HG02852 (cell line): Measurements from ENCODE around the gene CCNQ.

Experiments
- ATAC-seq: cut with Tn5 transposase; IDR thresholded peaks from one replicate; pipeline ENCODE4 v1.9.1; 2021; ENCODE audit warnings: mild to moderate bottlenecking, moderate library complexity; ENCODE audit not compliant: unreplicated experiment

Gene CCNQ

GRCh38 chrX:153599192-153600031 lies 473 bp upstream of the CCNQ start:
- ATAC-seq: peak; percentile 72

DNA sequence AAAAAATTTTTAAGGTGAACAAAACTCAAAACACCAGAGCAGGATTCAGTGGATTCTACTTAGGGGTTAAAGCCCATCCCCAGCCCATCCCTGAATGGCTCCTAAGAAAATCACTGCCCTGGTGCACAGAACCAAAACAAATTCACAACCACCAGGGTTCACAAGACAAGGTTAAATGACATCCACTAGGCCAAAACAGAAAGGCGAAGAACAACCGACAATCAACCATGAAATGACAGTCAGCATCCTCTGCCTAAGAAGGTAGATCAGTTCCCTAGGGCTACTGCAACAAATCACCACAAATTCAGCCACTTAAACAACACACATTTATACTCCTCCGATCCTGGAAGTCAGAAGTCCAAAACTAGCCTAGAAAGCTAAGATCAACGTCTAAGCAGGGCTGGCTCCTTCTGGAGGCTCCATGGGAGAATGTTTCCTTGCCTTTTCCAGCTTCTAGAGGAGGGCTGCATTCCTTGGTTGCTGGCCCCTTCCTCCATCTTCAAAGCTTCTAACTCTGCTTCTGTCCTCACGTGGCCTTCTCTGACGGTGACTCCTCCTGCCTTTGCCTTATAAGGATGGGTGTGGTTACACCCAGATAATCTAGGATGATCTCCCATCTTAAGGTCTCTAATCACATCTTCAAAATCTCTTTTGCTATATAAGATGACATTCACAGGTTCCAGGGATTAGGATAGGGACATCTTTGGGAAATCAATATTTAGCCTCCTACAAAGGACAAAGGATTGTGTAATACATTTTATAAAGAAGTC lies 1.8 kb downstream of the CCNQ start:
- no peak for ATAC-seq

GRCh38 chrX:153595859-153596857 lies 2.8 kb downstream of the CCNQ start:
- ATAC-seq: no peak

GRCh38 chrX:153595387-153595786 lies 3.6 kb downstream of the CCNQ start:
- ATAC-seq: no peak

GRCh38 chrX:153593811-153594500 lies 5.0 kb downstream of the CCNQ start:
- no peak for ATAC-seq

- ATAC-seq: no peak
Observed at GRCh38 chrX:153592966-153593688, 5.8 kb downstream of the CCNQ start.

- ATAC-seq: no peak
Observed at GRCh38 chrX:153592091-153592833, 6.7 kb downstream of the CCNQ start.

GRCh38 chrX:153590961-153591956 lies 7.7 kb downstream of the CCNQ start:
- ATAC-seq: no peak

- no peak for ATAC-seq
Observed at GRCh38 chrX:153588782-153589446, 10.0 kb downstream of the CCNQ start.

DNA sequence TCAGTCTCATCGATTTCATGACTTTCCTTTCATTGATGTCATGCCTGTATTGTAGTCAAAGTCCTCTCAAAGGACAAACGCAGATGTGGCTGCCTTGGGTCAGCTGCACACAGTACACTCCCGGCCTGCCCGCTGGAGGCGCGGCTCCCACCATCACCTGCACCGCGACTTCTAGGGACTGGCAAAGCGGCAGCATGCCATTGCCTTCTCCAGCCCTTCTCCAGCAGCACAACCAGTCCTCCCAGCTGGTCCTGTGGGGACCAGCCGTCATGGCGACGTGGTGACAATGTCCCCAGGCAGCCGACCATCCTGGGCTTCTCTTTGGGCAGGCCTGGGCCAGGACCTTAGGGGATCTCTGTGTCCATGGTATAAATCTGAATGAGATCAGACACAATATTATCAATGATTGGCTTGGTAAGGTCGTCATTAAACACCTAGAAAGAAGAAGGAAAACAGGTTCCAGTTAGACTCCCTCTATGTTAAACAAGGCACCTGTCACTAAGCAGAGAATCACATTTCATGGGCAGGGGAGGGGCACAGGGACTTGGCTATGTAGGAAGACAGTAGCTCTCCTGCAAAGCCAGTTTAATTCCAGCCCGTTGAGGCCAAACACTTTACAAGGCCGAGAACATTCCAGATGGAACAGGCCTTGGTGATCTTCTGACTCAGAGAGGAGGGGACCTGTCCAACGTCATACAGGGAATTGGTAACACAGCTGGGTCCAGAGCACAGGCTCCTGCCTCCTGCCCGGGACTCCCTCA lies 10.7 kb downstream of the CCNQ start:
- ATAC-seq: no peak

DNA sequence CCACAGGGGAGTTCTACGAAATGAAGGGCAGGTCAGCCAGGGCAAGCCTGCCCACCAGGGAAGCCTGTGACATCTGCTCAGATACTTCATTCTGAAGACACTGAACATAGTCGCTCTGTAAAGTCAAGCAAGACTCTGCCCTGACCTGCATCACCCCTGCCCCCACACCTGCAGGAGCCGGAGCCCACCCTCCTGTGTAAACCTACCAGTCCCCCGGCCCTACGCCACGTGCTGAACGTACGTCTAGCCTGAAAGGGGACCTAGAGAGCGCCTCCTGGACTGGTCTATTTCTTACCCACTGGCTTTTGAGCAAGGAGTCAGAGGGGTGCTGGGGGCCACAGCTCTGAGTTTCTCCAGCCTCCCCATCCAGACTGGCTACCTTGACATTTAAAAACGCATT lies 11.6 kb downstream of the CCNQ start:
- no peak for ATAC-seq

GRCh38 chrX:153585827-153586226 lies 13.1 kb downstream of the CCNQ start:
- ATAC-seq: no peak

GRCh38 chrX:153583433-153583832 lies 15.5 kb downstream of the CCNQ start:
- no peak for ATAC-seq

DNA sequence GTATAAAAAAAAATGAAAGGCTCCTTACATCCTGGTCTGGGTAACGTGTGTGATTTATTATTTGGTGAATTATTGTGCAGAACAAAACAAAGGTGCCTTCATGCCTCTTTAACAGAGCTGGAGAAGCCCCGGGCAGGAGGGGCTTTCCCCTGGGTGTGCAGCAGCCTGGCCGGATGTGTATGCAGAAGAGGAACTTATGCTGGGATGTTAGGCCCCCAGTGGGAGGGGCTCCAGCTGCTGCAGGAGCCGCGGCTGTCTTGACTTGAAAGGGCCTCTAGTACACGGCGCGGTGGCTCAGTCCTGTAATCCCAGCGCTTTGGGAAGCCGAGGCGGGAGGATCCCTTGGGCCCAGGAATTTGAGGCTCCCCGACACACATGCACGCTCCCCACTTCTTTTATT lies 16.0 kb downstream of the CCNQ start:
- peak; percentile 100 for ATAC-seq

GRCh38 chrX:153580700-153581386 lies 18.1 kb downstream of the CCNQ start:
- no peak for ATAC-seq

DNA sequence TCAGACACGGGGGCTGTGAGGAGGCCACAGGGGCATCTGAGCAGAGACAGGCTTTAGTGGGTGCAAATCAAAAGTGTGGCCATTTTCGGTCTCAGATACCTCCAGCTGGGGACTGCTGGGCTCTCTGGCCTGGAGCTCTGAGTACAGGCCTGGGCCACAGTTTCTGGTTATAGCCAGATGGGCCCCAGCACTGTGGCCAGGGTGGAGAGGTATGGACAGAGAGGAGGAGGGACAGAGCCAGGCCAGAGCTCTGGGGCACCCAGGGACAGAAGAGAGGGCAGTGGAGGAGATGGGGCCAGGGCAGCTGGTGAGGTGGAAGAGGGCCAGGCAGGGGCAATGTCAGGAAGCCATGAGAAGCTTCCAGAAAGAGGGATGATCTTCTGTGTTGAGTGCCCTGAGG lies 20.1 kb downstream of the CCNQ start:
- no peak for ATAC-seq
